ENCODE results near the gene ZNF747. TPM values are rescaled to one million over a fixed set of nuclear protein-coding genes. Genes with fewer than 3 reads are reported as not detected.

ZNF747 gene
- total RNA-seq, 1 experiment from 2014 or later = 14.5 TPM

DNA sequence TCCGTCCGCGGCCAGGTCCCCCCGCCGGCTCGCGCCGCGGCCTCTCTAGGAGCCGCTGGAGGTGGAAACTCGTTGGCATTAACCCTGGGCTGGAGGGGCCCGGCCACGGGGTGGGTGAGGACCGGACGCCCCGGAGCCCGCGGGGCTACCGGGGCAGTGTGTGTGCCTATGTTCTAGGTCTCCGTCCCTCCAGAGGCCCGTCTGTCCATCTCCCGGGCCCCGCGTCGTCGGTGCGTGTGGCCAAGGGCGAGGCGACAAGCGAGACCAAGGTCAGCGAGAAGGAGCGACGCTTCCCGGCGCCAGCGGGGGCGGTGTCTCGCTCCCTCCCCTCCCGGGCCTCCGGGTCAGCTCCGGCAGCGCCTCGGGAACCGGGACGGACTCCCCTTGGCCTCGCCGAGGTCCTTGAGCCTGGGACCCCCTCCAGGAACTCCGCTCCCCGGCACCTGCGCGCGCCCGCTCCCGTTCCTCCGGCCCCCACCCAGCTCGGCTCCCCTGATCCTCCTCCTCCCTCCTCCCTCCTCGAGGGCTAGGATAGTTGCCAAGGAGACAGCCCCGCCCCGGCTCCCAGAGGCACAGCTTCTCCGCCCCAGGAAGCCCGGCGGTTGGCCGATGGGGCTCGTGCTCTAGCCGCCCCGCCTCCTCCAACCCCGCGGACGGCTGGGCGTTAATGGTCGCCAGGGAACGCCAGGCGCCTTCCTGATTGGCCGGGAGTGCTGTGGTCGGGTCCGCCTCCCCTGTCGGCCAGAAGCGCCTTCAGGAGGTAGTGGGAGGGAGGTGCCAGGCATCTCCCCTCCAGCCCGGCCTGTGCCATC lies 7.6 kb downstream of the ZNF747 start:
- peak overlapping the region; percentile 79 for H3K27ac ChIP-seq
- peak overlapping the region; percentile 92 for H2AFZ ChIP-seq
- H3K4me2 ChIP-seq = peak overlapping the region; percentile 88
- H3K27me3 ChIP-seq (ENCODE audit: insufficient read depth, low read depth) = no peaks in the 10 kb centered on the region
- peaks cover 41% of the 10 kb centered on the region for H3F3A ChIP-seq (ENCODE audit: insufficient read depth, low read depth)
- 0 out of 2 replicates have a peak, but pooled peaks cover 13% of the 10 kb centered on the region for H3K36me3 ChIP-seq (ENCODE audit: low read depth)
- TF ChIP-seq CTCF (conservative IDR thresholded peaks at IDR 0.05) (peak; percentile 50; the same call in 1 of the 2 replicates), EZH2 (IDR thresholded peaks at IDR 0.05; ENCODE audit: low read depth) (no peak)
- peak overlapping the region; percentile 97 for H3K4me3 ChIP-seq
- intact Hi-C loops (cut with micrococcal nuclease; ENCODE audit: unreplicated experiment) = loop anchor here (1.0 to 5.0 kb wide), 6 partner anchors 32 to 150 kb away; partner anchors contain the start of genes DCTPP1, FBRS, SEPHS2 and ZNF764
- no peaks in the 10 kb centered on the region for H4K20me1 ChIP-seq (ENCODE audit: insufficient read depth)
- no peaks in the 10 kb centered on the region for H3K9me2 ChIP-seq (ENCODE audit: insufficient read depth)
- H3K79me2 ChIP-seq (ENCODE audit: low read depth) = peaks cover 15% of the 10 kb centered on the region; the same call in 1 of the 2 replicates
- POLR2A ChIA-PET (ENCODE audit: unreplicated experiment) = interaction anchor here (0.5 to 0.9 kb wide), 10 partner anchors 30 to 723 kb away, joined by 3 to 60 read pairs (median 4); partner anchors contain the start of genes ZNF688 and ZNF764
- peak; percentile 94 to 100 for DNase-seq
- CTCF ChIA-PET = interaction anchor here (0.6 to 1.0 kb wide), 5 partner anchors 9 to 125 kb away, joined by 3 to 4 read pairs (median 3); partner anchors contain the start of gene DCTPP1
- BruUV-seq (replicated peaks) = no TSS peak
- no peaks in the 10 kb centered on the region for H3K9me3 ChIP-seq (ENCODE audit: insufficient read depth, low read depth)
- peaks cover 32% of the 10 kb centered on the region for H3K4me1 ChIP-seq (replicated peaks; ENCODE audit: insufficient read depth)

DNA sequence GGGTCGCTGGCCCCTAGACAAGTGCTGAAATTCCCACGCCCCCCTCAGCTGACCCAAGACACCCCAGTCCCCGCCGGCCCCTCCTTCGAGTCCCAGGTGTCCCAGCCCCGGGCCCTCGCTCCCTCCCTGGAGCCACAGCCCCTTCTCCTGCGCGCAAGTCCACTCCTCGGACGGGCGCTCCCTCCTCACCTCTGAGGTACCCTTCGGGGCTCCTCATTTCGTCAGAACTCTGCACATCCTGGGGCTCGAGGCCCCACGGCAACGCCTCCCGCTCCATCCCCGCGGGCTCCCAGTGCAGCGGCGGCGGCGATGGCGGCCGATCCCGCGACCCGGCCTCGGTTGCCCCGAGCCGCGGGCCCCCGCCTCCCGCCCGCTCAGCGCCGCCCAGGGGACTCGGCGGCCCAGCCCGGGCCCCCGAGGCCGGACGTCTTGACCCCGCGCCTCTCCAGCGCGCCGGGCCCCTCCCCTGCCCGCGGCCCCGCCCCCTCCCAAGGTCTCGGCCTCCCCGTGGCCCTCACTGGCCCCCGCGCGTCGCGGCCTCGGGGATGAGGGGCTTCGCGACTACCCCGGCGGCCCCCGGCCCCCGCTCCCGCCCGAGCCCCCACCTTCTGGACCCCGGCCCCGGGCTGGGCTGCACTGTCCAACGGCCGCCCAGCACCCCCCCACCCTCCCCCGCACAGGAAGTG lies 8.4 kb downstream of the ZNF747 start, which contains the start of gene ZNF768:
Gene ZNF768, minus strand, starts transcription at position 430 of the 686 bp plus-strand sequence. Its CDS starts 153 bp downstream, at position 277.
- TF ChIP-seq EZH2 (IDR thresholded peaks at IDR 0.05; ENCODE audit: low read depth) (no peak), CTCF (conservative IDR thresholded peaks at IDR 0.05) (no peak)
- H3K79me2 ChIP-seq (ENCODE audit: low read depth) = peaks cover 12% of the 10 kb centered on the region; the same call in 1 of the 2 replicates
- H3K9me3 ChIP-seq (ENCODE audit: insufficient read depth, low read depth) = no peaks in the 10 kb centered on the region
- no TSS peak for BruUV-seq (replicated peaks)
- no peaks in the 10 kb centered on the region for H4K20me1 ChIP-seq (ENCODE audit: insufficient read depth)
- peaks cover 41% of the 10 kb centered on the region for H3F3A ChIP-seq (ENCODE audit: insufficient read depth, low read depth)
- peaks cover 32% of the 10 kb centered on the region for H3K4me1 ChIP-seq (replicated peaks; ENCODE audit: insufficient read depth)
- intact Hi-C loops (cut with micrococcal nuclease; ENCODE audit: unreplicated experiment) = loop anchor here (2.0 to 5.0 kb wide), 4 partner anchors 33 to 149 kb away; partner anchors contain the start of genes DCTPP1 and ZNF764
- DNase-seq = peak; percentile 46 to 73
- peak within 1 kb of the TSS; percentile 88 for H3K4me2 ChIP-seq
- CTCF ChIA-PET = interaction anchor here (0.6 kb wide), 1 partner anchor 76 kb away, joined by 3 read pairs; no protein-coding TSS in a partner anchor
- peak within 1 kb of the TSS; percentile 92 for H2AFZ ChIP-seq
- peak within 1 kb of the TSS; percentile 79 for H3K27ac ChIP-seq
- POLR2A ChIA-PET (ENCODE audit: unreplicated experiment) = interaction anchor here (0.5 to 0.9 kb wide), 6 partner anchors 36 to 722 kb away, joined by 3 to 60 read pairs (median 4); partner anchors contain the start of gene ZNF688
- H3K27me3 ChIP-seq (ENCODE audit: insufficient read depth, low read depth) = no peaks in the 10 kb centered on the region
- 0 out of 2 replicates have a peak, but pooled peaks cover 8% of the 10 kb centered on the region for H3K36me3 ChIP-seq (ENCODE audit: low read depth)
- peak within 1 kb of the TSS; percentile 97 for H3K4me3 ChIP-seq
- no peaks in the 10 kb centered on the region for H3K9me2 ChIP-seq (ENCODE audit: insufficient read depth)

DNA sequence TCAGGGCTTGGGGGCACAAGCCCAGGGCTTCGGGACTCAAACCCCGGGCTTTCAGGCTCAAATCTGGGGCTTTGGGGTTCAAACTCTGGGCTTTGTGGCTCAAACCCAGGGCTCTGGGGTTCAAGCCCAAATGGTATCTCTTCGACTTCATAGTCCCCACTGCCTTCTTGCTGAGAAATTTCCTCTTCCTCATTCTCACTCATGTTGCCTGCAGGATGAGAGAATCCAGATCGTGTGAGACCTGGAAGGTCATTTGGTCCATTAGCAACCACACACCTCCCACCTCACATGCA lies 8.9 kb downstream of the ZNF747 start:
- intact Hi-C loops (cut with micrococcal nuclease; ENCODE audit: unreplicated experiment) = loop anchor here (2.0 to 5.0 kb wide), 4 partner anchors 33 to 148 kb away; partner anchors contain the start of genes DCTPP1 and ZNF764
- H3K36me3 ChIP-seq (ENCODE audit: low read depth) = 0 out of 2 replicates have a peak, but pooled peaks cover 3% of the 10 kb centered on the region
- H3K4me2 ChIP-seq = peak overlapping the region; percentile 80
- no peaks in the 10 kb centered on the region for H3K27me3 ChIP-seq (ENCODE audit: insufficient read depth, low read depth)
- TF ChIP-seq CTCF (conservative IDR thresholded peaks at IDR 0.05) = no peak
- no peak for TF ChIP-seq EZH2 (IDR thresholded peaks at IDR 0.05; ENCODE audit: low read depth)
- peaks cover 32% of the 10 kb centered on the region for H3K4me1 ChIP-seq (replicated peaks; ENCODE audit: insufficient read depth)
- peak overlapping the region; percentile 97 for H3K4me3 ChIP-seq
- H3F3A ChIP-seq (ENCODE audit: insufficient read depth, low read depth) = peaks cover 41% of the 10 kb centered on the region
- H4K20me1 ChIP-seq (ENCODE audit: insufficient read depth) = no peaks in the 10 kb centered on the region
- H2AFZ ChIP-seq = peak overlapping the region; percentile 78; the same call in 1 of the 2 replicates
- peak overlapping the region; percentile 54 for H3K27ac ChIP-seq
- no peaks in the 10 kb centered on the region for H3K9me2 ChIP-seq (ENCODE audit: insufficient read depth)
- TSS peak; percentile 56 for BruUV-seq (replicated peaks)
- no peak for DNase-seq
- H3K9me3 ChIP-seq (ENCODE audit: insufficient read depth, low read depth) = no peaks in the 10 kb centered on the region
- peaks cover 12% of the 10 kb centered on the region; the same call in 1 of the 2 replicates for H3K79me2 ChIP-seq (ENCODE audit: low read depth)
- ChIA-PET POLR2A (ENCODE audit: unreplicated experiment) (interaction anchor here (0.6 kb wide), 1 partner anchor 81 kb away, joined by 4 read pairs; no protein-coding TSS in a partner anchor), CTCF (no interaction called here)

Data from PC-9 (cell line).